Activated CD8-positive, alpha-beta memory T cell treated with anti-CD3 and anti-CD28 coated beads, Interleukin-2, amount 50 U/mL, for 48 hours (primary cell): Measurements from ENCODE around the gene HSF5.

Experiments
- DNase-seq: peaks from one replicate; pipeline ENCODE4 v3.0.0-alpha.2; 2020

HSF5 gene, protein sequence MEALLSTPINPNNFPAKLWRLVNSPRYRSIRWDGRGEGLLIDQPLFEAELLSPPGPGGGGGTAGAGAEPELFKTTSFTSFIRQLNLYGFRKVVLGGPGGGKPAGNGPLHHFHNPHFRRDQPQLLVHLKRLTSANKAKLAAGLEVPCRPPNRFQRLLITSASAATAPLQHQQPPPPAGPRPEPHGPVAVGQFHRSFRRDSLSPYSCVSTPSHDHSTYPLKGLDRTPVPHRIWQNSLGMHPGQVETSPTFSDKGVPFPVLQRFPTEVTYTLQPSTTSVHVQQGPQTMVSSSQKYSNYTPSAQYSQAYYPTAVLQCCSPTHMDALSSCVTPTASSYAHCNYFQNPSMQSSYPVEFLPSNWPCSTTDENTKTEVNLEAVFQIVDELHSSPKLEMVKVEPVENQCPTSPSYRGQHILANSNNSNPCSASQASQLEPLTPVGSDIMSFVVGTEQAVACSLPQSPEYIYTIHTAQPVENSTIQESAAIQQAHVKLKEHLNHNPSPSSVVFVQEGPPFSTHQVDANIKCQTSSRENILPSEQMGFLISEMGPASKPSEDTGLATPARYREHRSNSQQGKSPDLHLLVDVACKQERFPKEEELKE

DNA sequence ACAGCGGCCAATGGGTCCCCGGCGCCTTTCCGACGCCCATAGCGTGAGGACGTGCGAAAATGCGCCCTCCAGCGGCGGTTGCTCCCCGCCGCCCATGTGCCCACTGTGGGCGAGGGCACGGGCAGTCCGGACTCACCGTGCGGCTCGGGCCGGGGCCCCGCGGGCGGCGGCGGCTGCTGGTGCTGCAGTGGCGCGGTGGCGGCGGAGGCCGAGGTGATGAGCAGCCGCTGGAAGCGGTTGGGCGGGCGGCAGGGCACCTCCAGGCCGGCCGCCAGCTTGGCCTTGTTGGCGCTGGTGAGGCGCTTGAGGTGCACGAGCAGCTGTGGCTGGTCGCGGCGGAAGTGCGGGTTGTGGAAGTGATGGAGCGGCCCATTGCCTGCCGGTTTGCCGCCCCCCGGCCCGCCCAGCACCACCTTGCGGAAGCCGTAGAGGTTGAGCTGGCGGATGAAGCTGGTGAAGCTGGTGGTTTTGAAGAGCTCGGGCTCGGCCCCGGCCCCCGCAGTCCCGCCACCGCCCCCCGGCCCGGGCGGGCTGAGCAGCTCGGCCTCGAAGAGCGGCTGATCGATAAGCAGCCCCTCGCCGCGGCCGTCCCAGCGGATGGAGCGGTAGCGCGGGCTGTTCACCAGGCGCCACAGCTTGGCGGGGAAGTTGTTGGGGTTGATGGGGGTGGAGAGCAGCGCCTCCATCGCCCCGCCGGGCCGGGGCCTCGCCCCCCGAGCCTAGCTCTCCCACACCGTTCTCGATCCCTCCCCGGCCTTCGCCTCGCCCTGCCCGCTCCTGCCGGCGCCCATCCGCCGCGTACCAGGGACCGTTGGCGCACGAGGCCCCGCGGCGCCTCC lies at the start of gene HSF5:
Gene HSF5, minus strand, starts transcription at position 820 of the 839 bp plus-strand sequence. Its CDS starts 134 bp downstream, at position 686.
- DNase-seq, result peak; percentile 87

DNA sequence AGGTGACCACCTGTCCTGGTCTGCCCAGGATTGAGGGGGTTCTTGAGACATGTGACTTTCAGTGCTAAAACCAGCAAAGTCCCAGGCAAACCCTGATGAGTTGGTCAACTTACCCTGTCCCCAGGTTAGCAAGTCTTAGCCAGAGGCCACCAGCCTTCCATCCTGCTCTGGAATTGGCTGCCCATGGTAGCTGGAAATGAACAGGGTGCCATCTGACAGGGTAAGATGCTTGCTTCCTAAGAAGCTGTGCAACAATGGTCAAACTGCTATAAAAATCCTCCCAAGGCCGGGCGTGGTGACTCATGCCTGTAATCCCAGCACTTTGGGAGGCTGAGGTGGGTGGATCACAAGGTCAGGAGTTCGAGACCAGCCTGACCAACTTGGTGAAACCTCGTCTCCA lies 49.1 kb upstream of the HSF5 start:
- DNase-seq, result no peak

DNA sequence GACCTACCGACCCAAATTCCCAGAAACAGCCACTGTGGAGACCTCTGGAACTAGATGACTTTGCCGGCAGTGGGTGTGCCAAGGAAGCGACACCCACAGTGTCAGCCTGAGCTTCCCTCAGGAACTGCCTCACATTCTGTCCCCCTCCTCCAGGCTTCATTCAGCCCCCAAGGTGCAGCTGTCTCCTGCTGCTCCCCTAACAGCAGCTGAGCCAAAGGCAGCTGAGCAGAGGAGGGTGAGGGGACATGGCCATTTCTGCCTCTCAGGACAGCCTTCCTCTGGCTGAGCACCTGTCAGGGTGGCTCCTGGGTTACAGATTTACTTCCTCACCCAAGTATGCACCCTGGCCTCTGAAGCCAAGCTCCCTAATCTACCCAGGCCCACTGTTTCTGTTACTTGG lies 48.3 kb upstream of the HSF5 start:
- no peak for DNase-seq

DNA sequence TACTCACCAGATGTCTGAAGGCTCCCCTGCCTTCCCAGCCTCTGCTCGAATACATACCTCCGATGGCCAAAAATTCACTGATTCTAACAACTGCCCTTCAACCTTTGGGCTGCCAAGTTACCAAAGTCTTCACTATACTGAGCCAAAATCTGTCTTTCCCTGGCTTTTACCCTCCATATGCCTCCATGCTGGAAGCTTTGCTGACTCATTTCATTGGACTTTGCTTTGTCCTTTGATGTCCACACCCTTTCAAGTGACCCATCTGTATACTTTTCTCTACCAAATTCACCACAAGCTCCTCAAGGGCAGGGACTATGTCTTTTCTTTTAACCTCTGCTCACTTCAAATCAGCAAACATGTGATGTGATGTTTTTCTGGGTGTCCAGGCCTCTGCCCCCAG lies 47.2 kb upstream of the HSF5 start:
- DNase-seq, result no peak

DNA sequence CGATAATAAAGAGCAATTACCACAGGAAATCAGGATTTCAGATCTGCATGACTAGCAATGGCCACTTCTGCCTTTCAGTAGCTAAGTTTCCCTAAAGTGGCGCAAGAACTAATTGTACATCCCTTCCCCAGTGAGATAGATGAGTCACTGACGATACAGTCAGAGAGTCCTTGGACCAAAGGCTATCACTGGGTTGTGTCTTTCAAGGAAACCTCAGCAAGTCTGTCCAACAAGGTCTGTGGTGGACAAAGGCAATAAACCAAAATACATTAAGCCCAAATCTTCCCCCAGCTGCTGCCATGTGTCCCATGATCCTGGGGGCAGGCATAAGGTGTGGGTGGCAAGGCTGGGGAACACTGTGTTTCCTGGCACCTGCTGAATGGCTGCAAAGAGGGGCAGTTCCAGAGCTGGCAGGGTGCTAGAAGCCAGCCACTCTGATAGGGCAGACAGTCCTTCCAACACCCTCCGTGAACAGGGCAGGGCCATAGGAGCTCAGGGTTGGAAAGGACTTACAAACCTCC lies 46.8 kb upstream of the HSF5 start:
- DNase-seq, result no peak

DNA sequence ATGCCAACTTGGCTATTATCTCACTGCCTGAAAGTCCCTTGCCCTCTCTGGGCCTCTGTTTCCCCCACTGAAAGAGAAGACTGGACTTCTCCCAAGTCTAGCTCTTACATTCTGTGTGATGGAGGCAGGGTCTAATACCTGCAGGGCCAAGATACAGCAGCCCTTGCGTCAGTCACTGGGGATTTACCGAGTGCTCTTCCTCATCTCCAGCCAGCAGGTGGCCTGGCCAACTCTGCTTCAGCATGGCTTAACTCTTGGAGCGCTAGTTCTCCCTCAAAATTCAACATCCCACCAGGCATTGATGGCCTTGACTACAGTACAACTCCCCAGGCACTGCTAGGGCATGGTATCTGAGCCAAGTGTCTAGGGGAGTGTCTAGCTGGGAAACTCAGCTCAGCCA lies 46.1 kb upstream of the HSF5 start:
- no peak for DNase-seq

DNA sequence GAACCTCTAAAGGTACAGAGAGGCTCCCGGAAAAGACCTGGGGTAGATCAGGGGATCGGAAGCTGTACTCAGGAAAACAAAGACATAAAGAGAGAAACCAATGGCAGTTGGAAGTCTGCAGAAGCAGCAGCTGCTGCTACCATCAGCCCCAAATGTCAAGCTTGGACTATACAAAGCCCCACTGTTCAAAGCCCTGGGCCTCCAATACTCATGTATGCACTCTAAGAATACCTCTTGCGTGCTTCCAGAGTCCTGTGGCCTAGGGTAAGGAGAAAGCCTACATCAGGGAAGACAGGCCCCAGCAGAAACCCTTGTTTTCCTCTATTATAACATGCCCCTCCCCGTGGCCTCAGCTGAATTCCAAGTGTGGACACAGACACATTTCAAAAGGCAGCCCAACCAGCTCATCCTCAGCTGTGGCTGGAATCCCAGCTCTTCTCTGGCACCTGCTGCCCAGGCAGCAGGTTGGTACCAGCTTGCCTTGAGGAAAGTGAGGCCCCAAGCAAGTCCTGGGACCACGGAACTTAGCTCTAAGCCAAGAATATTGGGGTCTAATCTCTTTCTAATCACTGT lies 45.5 kb upstream of the HSF5 start:
- no peak for DNase-seq

DNA sequence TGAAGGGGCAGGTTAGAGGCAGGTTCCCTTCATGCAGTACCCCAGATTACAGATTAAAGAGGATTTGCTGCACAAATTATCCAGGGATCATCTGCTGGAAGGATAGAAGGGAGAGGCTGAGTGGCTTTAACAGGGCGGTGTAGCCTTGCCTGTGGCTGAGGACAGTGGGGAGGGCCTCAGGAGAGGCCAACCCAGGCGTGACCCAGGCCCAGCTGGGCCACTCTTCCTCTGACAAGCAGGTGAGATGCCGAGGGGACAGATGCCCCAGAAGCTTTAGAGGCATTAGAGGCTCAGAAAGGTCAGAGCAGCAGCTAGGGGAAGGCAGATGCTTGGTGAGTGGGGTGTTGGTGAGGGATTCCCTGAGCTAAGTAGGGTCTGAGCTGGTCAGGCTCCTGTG lies 44.3 kb upstream of the HSF5 start:
- DNase-seq, result no peak

DNA sequence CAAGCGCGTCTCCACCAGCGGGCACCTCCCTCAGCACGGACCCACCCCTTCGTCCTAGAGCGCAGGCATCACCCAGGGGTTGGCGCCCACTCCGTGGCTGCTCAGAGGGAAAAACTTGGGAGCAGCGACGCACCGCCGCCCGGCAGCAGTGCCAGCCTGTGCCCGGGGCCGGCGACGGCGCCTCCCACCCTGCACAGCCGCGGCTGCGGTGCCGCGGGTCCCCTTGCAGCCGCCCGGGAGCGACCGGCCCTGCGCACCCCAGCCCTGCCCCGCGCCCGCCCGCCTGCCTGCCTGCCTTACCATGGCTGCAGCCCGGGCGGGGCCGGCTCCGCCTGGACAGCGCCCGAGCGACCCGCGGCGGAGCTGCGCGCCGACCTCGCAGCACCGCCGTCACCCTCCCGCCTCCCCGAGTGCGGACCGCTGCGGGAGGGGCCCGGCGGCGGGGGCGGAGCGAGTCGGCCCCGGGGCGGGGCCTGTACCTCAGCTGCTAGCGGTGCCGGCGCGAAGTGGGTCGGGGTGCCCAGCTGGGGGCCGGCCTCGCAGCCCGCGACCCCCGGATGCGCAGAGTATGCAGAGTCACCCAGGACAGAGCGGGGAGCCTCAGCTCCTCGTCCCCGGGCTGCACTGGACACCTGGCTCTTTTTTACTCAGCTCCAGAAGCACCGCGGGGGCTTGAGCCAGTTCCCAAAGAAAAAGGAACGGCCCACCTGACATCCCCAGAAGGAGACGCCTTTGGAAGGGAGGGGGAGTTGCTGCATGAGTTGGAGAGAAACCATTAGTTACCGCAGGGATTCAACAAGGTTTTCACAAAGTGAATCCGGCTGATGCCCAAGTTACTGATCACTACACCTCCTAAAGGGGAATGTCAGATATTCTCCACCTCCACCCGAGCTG lies 43.7 kb upstream of the HSF5 start:
- peak; percentile 76 for DNase-seq

DNA sequence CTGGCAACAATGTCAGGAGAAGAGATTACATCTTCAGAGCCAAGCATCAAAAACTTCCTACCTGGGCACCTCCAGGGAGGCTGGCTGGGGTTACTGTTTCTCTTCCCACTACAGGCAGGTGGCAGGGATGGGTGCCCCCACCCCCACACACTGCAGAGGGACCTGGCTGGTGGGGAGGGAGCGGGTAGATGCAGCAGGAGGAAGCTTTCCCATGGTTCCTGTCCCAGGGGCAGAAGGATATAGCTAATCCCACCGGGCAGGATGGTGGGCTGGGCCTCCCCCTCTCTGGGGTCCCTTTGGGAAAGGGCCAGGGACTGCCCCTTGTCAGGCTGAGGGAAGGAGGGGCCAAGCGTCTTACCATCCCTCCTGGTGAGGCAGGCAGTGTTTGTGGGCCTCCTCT lies 42.9 kb upstream of the HSF5 start:
- DNase-seq, result no peak

DNA sequence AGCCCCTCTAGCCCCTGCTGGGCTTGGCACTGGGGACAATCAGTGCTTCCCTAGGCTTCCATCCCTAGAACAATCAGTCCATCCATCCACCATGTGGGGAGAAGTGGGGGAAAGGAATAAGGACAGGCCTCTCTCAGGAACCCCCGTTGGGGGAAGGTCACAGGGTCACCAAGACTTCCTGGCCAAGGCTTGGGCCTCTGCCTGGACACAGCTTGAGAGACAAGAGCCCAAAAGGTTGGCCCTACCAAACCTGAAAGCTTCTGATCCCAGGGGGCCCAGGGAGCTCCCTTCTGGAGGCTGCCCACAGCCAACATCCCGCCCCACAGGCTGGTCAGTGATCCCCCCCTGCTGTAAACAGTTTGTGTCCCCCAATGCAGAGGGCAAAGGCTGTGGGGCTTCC lies 42.4 kb upstream of the HSF5 start:
- DNase-seq, result no peak

DNA sequence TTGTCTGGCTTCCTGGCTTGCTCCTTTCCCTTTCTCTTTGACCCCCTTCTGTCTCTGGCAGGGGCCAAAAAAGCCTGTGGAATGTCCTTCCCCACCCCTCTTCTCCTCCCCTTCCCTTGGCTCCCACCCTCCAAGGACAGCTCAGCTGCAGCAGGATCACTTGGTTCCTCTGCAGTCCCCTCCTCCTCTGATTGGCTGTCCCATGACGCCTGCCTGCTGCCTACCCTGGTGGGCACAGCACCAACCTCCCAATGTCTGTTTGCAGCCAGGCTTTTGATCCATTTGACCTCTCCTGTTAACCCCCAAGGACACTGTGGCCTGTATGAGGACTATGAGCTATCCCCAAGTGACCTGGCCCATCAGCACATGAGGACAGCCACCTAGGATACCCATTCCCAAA lies 41.1 kb upstream of the HSF5 start:
- no peak for DNase-seq

DNA sequence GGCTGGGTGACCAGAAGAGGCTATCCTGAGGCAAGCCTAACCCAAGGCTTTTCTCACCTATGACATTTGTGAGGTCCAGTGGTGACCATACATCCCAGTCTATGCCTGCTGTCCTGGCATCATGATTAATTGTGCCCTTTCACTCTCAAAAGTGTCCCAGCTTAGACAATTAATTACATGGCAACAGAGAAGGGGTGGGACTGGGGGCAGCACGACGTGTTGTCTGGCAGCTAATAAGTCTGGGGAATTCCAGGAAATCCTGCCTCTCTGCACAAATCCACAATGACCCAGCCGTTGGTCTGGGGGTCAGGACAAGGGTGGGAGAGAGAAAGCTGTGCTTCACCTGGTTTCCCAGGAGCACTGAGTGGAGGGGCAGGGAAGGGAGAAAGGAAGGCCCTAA lies 40.2 kb upstream of the HSF5 start:
- no peak for DNase-seq

DNA sequence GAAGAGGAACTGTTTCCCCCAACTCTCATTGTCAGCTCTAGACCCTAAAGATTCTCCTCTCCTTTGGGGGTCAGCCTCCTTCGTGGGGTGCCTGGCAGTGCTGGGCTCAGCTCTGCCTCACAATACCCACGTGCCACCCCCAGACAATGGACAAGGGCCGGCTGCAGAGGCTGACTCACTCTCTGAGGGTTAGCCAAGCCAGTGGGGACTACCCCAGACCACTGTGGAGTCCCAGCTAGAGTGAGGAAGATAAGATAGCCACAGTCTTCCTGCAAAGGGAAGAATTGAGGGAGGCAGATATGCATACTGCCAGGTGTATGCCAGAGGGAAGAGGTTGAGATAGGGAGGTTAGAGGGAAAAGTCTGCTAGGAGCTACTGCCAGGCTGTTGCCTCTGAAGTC lies 39.7 kb upstream of the HSF5 start:
- DNase-seq, result no peak

DNA sequence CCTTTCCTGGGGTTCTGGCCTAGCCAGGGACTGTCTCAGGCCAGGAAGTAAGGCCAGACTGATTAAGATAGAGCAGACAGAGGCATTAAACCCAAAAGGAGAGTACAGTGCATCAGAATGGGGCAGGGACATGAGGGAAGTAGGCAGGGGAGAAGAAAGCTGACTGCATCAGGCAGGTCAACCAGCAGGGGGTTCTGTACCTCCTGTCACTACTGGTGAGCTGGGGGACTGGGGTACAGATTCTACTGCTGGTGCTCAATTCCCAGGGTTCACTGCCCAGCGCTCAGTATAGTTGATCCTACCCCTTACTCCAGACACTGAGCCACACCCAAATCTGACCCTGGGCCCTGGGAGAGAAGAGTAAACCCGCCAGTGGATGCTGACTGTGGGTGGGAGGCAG lies 39.1 kb upstream of the HSF5 start:
- DNase-seq, result no peak

DNA sequence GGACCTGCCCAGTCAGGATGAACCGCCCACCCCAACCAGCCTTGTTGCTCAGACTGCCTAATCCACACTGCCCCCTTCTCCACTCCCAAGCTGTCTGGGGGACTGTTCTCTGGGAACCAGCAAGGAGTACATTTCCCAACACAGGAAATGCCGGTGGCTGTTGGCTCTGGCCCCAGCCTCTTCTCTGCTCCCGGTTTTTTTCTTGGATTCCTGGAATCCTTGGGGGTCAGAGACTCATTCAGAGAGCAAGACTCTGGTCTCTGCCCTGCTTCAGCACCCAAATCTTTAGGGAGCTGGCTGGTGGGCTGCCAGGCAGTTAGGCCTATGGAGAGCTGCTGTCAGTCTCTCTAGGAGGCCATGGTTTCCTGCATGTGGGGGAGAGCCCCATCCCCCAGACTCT lies 37.0 kb upstream of the HSF5 start:
- DNase-seq, result no peak

DNA sequence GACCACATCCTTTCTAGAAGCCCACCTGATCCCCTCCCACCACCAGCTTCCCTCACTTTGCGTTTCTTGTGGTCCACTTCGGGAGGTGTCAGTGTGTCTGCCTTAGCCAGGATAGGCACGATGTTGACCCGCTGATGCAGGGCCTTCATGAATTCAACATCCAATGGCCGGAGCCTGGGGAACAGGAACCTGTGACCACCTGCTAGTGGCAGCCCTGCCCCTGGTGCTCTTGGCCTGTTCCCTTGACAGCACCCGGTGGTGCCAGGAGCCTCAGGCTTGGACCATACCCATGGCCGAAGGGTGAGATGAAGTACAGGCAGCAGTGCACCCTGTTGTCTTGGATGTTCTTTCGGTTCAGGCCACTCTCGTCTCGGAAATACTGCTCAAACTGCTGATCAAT lies 33.5 kb upstream of the HSF5 start:
- DNase-seq, result no peak

DNA sequence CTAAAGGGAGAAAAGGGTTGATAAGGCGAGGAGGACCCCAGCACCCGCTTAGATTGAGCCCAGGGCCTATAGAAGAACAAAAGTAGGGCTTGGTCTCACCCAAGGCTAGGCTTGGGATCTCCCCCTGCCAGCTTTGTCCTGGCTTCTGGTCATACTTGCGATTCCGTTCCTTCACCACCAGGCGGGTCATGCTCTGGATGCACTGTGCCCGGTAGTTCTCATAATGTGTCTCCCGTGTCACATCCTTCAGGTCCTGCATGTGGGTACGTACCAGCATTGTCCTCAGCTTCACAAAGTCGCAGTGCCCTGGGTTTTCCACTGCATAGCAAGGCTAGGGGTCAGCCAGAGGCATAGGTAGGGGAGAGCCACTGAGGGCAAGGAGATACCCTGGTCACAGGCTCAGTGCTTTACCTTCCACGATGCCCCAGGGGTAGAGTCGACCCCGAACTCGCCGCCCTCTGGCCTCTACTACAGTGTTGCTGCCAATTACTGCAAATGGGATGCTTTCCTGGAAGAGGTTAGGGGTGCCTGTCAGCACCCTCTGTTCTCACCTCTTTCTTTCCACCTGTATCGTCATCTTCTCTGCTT lies 32.7 kb upstream of the HSF5 start:
- no peak for DNase-seq

DNA sequence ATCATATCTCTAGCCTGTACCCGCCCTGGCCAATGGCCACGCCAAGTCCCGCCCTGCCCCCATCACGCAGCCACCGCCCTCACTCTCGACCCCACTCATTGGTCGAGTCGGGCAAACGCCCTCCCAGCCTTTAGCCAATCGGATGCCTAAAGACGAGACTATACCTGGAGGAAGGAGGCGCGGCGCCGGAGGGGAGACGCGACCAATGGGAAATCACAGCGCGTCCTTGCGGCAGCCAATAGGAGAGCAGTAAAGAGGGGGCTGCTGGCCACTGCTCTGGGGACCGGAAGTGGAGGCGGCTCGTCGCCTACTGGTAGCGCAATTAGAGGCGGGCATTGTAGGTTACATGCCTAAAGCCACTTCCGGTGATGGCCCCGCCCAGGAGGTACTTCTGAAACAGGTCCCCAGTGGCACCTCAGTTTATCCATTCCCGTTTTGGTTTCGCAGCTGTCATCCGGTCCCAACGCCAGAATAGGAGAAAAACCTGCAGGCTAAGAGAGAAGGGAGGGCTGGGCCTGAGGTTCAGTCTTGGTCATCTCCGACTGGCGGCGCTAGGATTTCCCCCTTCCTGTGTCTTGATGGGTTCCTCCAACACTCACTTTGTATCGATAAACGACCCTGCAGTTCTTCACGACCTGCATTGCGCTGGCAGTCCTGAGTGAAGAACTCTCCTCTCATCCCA lies 29.9 kb upstream of the HSF5 start:
- peak; percentile 98 for DNase-seq

DNA sequence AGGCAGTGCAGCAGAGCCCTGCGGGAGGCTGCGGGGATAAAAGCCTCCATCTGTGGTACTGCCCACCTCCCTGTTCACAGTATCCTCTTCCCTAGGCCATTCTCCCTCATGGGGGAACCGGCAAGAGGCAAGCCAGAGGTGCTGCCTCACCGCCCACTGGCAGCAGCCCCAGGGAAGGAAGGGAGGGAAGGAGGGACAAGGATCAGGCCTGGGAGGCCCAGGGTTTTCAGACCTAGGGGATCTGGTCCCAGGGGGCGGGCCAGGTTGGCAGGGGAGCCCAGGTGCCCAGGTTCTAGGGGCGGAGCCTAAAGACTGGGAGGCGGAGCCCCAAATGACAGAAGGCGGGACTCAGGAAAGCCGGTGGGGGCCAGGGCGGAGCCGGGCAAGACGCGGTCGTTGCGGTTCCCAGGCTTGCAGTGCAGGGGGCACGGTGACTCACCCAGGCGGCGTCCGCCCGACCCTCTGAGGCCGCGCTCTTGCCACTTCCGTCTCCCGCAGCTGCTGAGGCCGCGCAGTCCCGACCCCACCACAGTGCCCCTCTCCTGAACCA lies 29.2 kb upstream of the HSF5 start:
- no peak for DNase-seq
